GM12878 (cell line): ENCODE data around the gene CWF19L2. TPM values are rescaled to one million over a fixed set of nuclear protein-coding genes. Genes with fewer than 3 reads are reported as not detected.

Experiments
- ATAC-seq: fragments of 200-7000 bp; cut with Tn5 transposase; 3 replicates; pipeline ENCODE4 v1.9.1; 2020; ENCODE audit warnings: mild to moderate bottlenecking, moderate library complexity
- Bru-seq: library from RNA; stranded (reverse); fragments of 400-500 nt; gene quantifications from one replicate; lab custom pipeline; 2021; lab: Mats Ljungman, UMichigan
- BruChase-seq, 2 experiments: library from RNA; stranded (reverse); fragments of 400-500 nt; gene quantifications; one replicate each; lab custom pipeline; 2021; lab: Mats Ljungman, UMichigan
- BruUV-seq: library from RNA; stranded (reverse); fragments of 400-500 nt; replicated peaks from 2 replicates; lab custom pipeline; 2021; lab: Mats Ljungman, UMichigan
- CTCF ChIA-PET: fragments of 300-600 bp; sonication (Branson Sonifier 250); formaldehyde crosslinking; extraction: SDS; loops from one replicate; lab custom pipeline; 2021; ENCODE audit warnings: inconsistent platforms; lab: Yijun Ruan, JAX
- POLR2A ChIA-PET: fragments of 350-600 bp; formaldehyde crosslinking; extraction: SDS; loops from one replicate; lab custom pipeline; 2021; ENCODE audit warnings: inconsistent platforms; lab: Charles Lee
- RAD21 ChIA-PET: fragments of 300-600 bp; sonication (Branson Sonifier 250); formaldehyde crosslinking; loops from one replicate; lab custom pipeline; 2023; ENCODE audit warnings: antibody characterized with exemption; ENCODE audit not compliant: unreplicated experiment; lab: Charles Lee
- SMC1A ChIA-PET: fragments of 300-600 bp; sonication (Branson Sonifier 250); formaldehyde crosslinking; loops from one replicate; lab custom pipeline; 2023; ENCODE audit not compliant: unreplicated experiment, uncharacterized antibody; lab: Charles Lee
- DNase-seq: peaks from one replicate; pipeline ENCODE4 v3.0.0-alpha.2; 2011; ENCODE audit warnings: low read depth, low spot score
- FAIRE-seq: peaks from 3 replicates; lab custom pipeline; 2011; peaks lifted over from hg19 to GRCh38; lab: Jason Lieb, UNC
- H2AFZ ChIP-seq: 2 replicates; pipeline ENCODE4 v1.6.0; 2011; ENCODE audit warnings: low read depth, low read length, control low read depth; ENCODE audit not compliant: control insufficient read depth
- H3K27ac ChIP-seq: 2 replicates; pipeline ENCODE4 v1.5.1; 2011; ENCODE audit warnings: control low read depth; ENCODE audit not compliant: control insufficient read depth, insufficient read depth
- H3K27me3 ChIP-seq, 2 experiments: replicated peaks in 1 of 2; 2 replicates each; pipeline versions ENCODE4 v1.6.0 to v1.6.1; 2011; ENCODE audit warnings: low read length in 1 of 2; ENCODE audit not compliant: control insufficient read depth in 2 of 2, insufficient read depth in 2 of 2
- H3K36me3 ChIP-seq, 2 experiments: 2 replicates each; pipeline ENCODE4 v1.5.1; 2011; ENCODE audit warnings: low read length in 1 of 2; ENCODE audit not compliant: control insufficient read depth in 2 of 2, insufficient read depth in 2 of 2
- H3K4me1 ChIP-seq: 2 replicates; pipeline ENCODE4 v1.6.1; 2011; ENCODE audit warnings: mild to moderate bottlenecking, low read length, moderate library complexity, mixed read lengths; ENCODE audit not compliant: control insufficient read depth, insufficient read depth
- H3K4me2 ChIP-seq: 2 replicates; pipeline ENCODE4 v1.6.0; 2011; ENCODE audit warnings: control low read depth; ENCODE audit not compliant: control insufficient read depth, insufficient read depth
- H3K4me3 ChIP-seq: fragments of 200-600 bp; sonication (generic); 2 replicates; pipeline ENCODE4 v1.5.1; 2016
- H3K79me2 ChIP-seq: 2 replicates; pipeline ENCODE4 v1.6.0; 2011; ENCODE audit warnings: low read length; ENCODE audit not compliant: control insufficient read depth, insufficient read depth
- H3K9ac ChIP-seq: 2 replicates; pipeline ENCODE4 v1.8.0; 2011; ENCODE audit warnings: low read length, control low read depth, mixed read lengths; ENCODE audit not compliant: control insufficient read depth, insufficient read depth
- H3K9me3 ChIP-seq: replicated peaks from 3 replicates; pipeline ENCODE4 v1.5.1; 2011; ENCODE audit warnings: mild to moderate bottlenecking, low read length; ENCODE audit not compliant: control insufficient read depth, insufficient read depth
- H4K20me1 ChIP-seq: 2 replicates; pipeline ENCODE4 v1.6.0; 2011; ENCODE audit not compliant: control insufficient read depth, insufficient read depth
- CTCF ChIP-seq, 3 experiments: IDR thresholded peaks in 2 of 3; conservative IDR thresholded peaks in 1 of 3; 2 replicates each; pipeline ENCODE4 v1.5.1; 2011; ENCODE audit warnings: low read depth in 3 of 3, low read length in 3 of 3, mild to moderate bottlenecking in 3 of 3, control low read depth in 2 of 3, moderate library complexity in 2 of 3, inconsistent platforms in 1 of 3, mixed read lengths in 1 of 3; ENCODE audit not compliant: control insufficient read depth in 2 of 3, insufficient read depth in 1 of 3; ENCODE audit errors: extremely low read depth in 1 of 3
- E4F1 ChIP-seq: fragments of 450-650 bp; IDR thresholded peaks from 2 replicates; pipeline ENCODE4 v1.6.1; 2018; ENCODE audit warnings: borderline replicate concordance, mild to moderate bottlenecking; ENCODE audit not compliant: partially characterized antibody
- HCFC1 ChIP-seq: fragments of 150-350 bp; IDR thresholded peaks from 2 replicates; pipeline ENCODE4 v1.6.1; 2014; ENCODE audit warnings: low read length
- HDGF ChIP-seq: fragments of 450-650 bp; IDR thresholded peaks from 2 replicates; pipeline ENCODE4 v1.6.1; 2016; ENCODE audit warnings: antibody characterized with exemption
- RELB ChIP-seq: fragments of 450-650 bp; IDR thresholded peaks from 2 replicates; pipeline ENCODE4 v1.6.1; 2017; ENCODE audit warnings: low read depth, mild to moderate bottlenecking, moderate library complexity
- YY1 ChIP-seq: IDR thresholded peaks from 2 replicates; pipeline ENCODE4 v1.6.1; 2011; ENCODE audit warnings: low read depth, mild to moderate bottlenecking, low read length
- WGBS: methylation state at CpG from one replicate; pipeline ENCODE4 v1.1.6; 2016; ENCODE audit warnings: low lambda C conversion rate; ENCODE audit not compliant: insufficient replicate concordance, insufficient coverage; ENCODE audit errors: missing lambda C conversion rate; 5-methylcytosine and 5-hydroxymethylcytosine counted together
- in situ Hi-C: fragments of 300-500 bp; cut with MboI; formaldehyde crosslinking; loops from 9 replicates; pipeline ENCODE4 v1.14.3; 2018; ENCODE audit warnings: mixed read lengths
- intact Hi-C: fragments of 100-400 bp; cut with micrococcal nuclease; formaldehyde crosslinking; loops from one replicate; pipeline ENCODE4 v1.14.2; 2022; ENCODE audit not compliant: unreplicated experiment
- long read RNA-seq, 2 experiments: library from polyadenylated mRNA; unstranded; transcript quantifications; one replicate each; pipeline ENCODE4 v2.0.0, GENCODE V29; 2019 to 2020
- polyA minus RNA-seq, 3 experiments: library from RNA; depleted of rRNA, polyadenylated mRNA; stranded (reverse); fragments of >200 nt; gene quantifications; 2 replicates each; pipeline ENCODE4 v1.2.3, GENCODE V29; 2011
- polyA plus RNA-seq, 11 experiments: library from polyadenylated mRNA; depleted of rRNA in 4 of 11; unstranded in 6 of 11; stranded (reverse) in 5 of 11; fragments of >200 nt; fragmentation: Nextera tagmentation in 4 of 11; fragmentation: Illumina TruSeq in 1 of 11; extraction: Ambion mirVana in 4 of 11; extraction: Trizol in 1 of 11; gene quantifications; 1 replicate in 1 of 11; 2 replicates in 10 of 11; pipeline versions ENCODE4 v1.2.1 to v1.2.3, GENCODE V29; 2011 to 2016; ENCODE audit warnings: inconsistent platforms in 2 of 11, missing spikeins in 2 of 11, low read depth in 1 of 11
- total RNA-seq, 4 experiments: library from RNA; depleted of rRNA in 3 of 4; stranded (reverse); fragments of >200 nt in 3 of 4; fragmentation: Illumina TruSeq in 1 of 4; extraction: Trizol in 1 of 4; gene quantifications; 2 replicates each; pipeline versions ENCODE4 v1.2.1 to v1.2.3, GENCODE V29; 2013 to 2021
- TF ChIP-seq, protein P1 (sequence below): IDR thresholded peaks from 2 replicates; pipeline ENCODE4 v1.6.1; 2012; ENCODE audit warnings: mild to moderate bottlenecking, low read depth, low read length

Gene CWF19L2
- 78.6 and 84.0 TPM in 2 replicates for total RNA-seq (2013; cell fraction: nucleolus; rRNA removed)
- total RNA-seq (2014; rRNA removed) (9.5 and 9.9 TPM in 2 replicates), total RNA-seq (2014; rRNA removed; fragmentation: Illumina TruSeq; extraction: Trizol) (18.8 and 19.1 TPM in 2 replicates), total RNA-seq (2021) (7.8 and 7.9 TPM in 2 replicates), polyA plus RNA-seq (2011; rRNA removed) (6.1 and 11.3 TPM in 2 replicates), polyA plus RNA-seq (2014; fragmentation: Illumina TruSeq; extraction: Trizol) (10.9 and 14.0 TPM in 2 replicates), polyA plus RNA-seq (2014; fragmentation: Nextera tagmentation; extraction: Ambion mirVana) (1 to 10 TPM; 4.6 to 5.8 TPM), polyA plus RNA-seq (2014; rRNA removed) (4.1 and 4.5 TPM in 2 replicates), polyA plus RNA-seq (2016; fragmentation: Nextera tagmentation; extraction: Ambion mirVana) (1 to 10 TPM; 6.8 to 7.7 TPM), polyA minus RNA-seq (2011; rRNA and poly(A)+ RNA removed) (9.7 and 11.5 TPM in 2 replicates), Bru-seq, nascent RNA (percentile 77 among the genes with signal in this experiment), BruChase-seq, experiment 1, labeled RNA remaining after a 6-hour chase (percentile 66 among the genes with signal in this experiment), BruChase-seq, experiment 2, labeled RNA remaining after a 2-hour chase (percentile 72 among the genes with signal in this experiment)
- 4.9 TPM for polyA plus RNA-seq (2011; ENCODE audit: low read depth)
- 1.5 and 1.7 TPM in 2 replicates for polyA plus RNA-seq (2011; cell fraction: cytosol; rRNA removed)
- polyA plus RNA-seq (2011; cell fraction: nucleus; rRNA removed): 4.8 and 7.3 TPM in 2 replicates
- 7.0 and 8.2 TPM in 2 replicates for polyA plus RNA-seq (2012)
- 2.0 and 4.3 TPM in 2 replicates for polyA minus RNA-seq (2011; cell fraction: cytosol; rRNA and poly(A)+ RNA removed)
- 12.0 and 19.2 TPM in 2 replicates for polyA minus RNA-seq (2011; cell fraction: nucleus; rRNA and poly(A)+ RNA removed)
- long read RNA-seq, experiment 1, partial matches to known transcripts: 5 of 8 reads
- long read RNA-seq, experiment 1, other reads (novel, unspliced or antisense): 0 of 8 reads
- long read RNA-seq, experiment 2, partial matches to known transcripts: 13 of 16 reads
- long read RNA-seq, experiment 2, other reads (novel, unspliced or antisense): 3 of 16 reads

DNA sequence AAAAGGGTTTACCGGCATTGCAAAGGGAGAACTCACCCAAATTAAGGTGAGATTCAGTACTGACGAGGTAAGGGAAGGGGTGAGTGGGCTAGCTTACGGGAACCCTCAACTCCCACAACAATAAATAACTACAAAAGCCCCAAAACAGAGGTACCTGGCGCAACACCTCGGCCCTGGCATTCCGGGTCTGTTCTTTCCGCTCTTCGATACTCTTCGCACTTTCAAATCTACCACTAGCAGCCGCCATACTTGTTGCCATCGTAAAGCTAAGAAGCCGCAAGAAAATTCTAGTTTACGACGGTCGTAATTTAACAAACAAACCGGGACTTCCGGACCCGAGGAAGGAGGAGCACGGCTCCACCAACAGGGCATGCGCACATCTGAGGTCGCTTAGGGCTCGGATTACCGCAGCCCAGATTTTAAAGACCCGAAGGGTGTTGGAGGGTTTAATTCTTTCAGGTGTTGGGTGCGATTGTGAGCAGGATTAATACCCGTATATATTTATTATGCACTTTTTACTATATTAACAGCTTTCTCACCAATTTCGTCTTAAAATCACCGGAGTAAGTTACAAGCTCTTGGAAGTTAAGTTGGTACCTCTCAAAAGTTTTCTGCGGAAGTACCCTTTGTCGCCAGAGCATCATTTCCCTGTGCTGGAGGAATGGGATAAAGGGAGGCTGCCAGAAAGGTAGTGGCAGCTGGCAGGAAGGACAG lies at the start of gene CWF19L2:
Gene CWF19L2 (minus strand): TSS at position 268 of the 714 bp plus-strand sequence. CDS start 9 bp downstream, at position 259.
- RAD21 ChIA-PET: interaction anchor here (0.7 to 1.1 kb wide), 3 partner anchors 10 to 203 kb away, joined by 3 read pairs; no protein-coding TSS in a partner anchor
- Histone ChIP-seq H3K4me1 (no peaks in the 10 kb centered on the region), H3K9me3 (no peaks in the 10 kb centered on the region), H3K4me3 (peak within 1 kb of the TSS; percentile 81), H2AFZ (peak within 1 kb of the TSS; percentile 94), H3K4me2 (peak within 1 kb of the TSS; percentile 55), H3K9ac (peak within 1 kb of the TSS; percentile 79), H3K79me2 (peaks cover 18% of the 10 kb centered on the region), H3K36me3 (peaks cover 4 to 5% of the 10 kb centered on the region in 2 experiments; a peak in 3 of 4 replicates), H4K20me1 (no peaks in the 10 kb centered on the region), H3K27ac (peak within 1 kb of the TSS; percentile 64), H3K27me3 (no peaks in the 10 kb centered on the region)
- intact Hi-C loops (no loop called here), in situ Hi-C loops (no loop called here)
- POLR2A ChIA-PET: interaction anchor here (0.6 to 2.5 kb wide), 2 partner anchors 10 to 291 kb away, joined by 3 to 20 read pairs; no protein-coding TSS in a partner anchor
- ATAC-seq (peak; percentile 98), FAIRE-seq (peak; percentile 90), DNase-seq (peak; percentile 93)
- SMC1A ChIA-PET: interaction anchor here (0.7 to 2.2 kb wide), 8 partner anchors 10 to 407 kb away, joined by 3 to 13 read pairs (median 3); no protein-coding TSS in a partner anchor
- BruUV-seq: TSS peak; percentile 97
- WGBS: 3% methylated on average over 30 of the region's 30 CpGs
- CTCF ChIA-PET: interaction anchor here (0.7 to 1.7 kb wide), 4 partner anchors 12 to 106 kb away, joined by 3 to 7 read pairs (median 4); no protein-coding TSS in a partner anchor
- TF ChIP-seq CTCF (IDR thresholded peaks at IDR 0.05 in 2 of 3, conservative IDR thresholded peaks at IDR 0.05 in 1 of 3; ENCODE audit: control insufficient read depth in 2 of 3, extremely low read depth in 1 of 3, insufficient read depth in 1 of 3, low read depth in 3 of 3, low read length in 3 of 3) (no peak), HDGF (no peak), E4F1 (peak; percentile 99), YY1 (peak; percentile 97), HCFC1 (0 out of 2 replicates have a peak, but pooled peaks have one; percentile 37), RELB (peak; percentile 86)
- TF ChIP-seq, protein P1, sequence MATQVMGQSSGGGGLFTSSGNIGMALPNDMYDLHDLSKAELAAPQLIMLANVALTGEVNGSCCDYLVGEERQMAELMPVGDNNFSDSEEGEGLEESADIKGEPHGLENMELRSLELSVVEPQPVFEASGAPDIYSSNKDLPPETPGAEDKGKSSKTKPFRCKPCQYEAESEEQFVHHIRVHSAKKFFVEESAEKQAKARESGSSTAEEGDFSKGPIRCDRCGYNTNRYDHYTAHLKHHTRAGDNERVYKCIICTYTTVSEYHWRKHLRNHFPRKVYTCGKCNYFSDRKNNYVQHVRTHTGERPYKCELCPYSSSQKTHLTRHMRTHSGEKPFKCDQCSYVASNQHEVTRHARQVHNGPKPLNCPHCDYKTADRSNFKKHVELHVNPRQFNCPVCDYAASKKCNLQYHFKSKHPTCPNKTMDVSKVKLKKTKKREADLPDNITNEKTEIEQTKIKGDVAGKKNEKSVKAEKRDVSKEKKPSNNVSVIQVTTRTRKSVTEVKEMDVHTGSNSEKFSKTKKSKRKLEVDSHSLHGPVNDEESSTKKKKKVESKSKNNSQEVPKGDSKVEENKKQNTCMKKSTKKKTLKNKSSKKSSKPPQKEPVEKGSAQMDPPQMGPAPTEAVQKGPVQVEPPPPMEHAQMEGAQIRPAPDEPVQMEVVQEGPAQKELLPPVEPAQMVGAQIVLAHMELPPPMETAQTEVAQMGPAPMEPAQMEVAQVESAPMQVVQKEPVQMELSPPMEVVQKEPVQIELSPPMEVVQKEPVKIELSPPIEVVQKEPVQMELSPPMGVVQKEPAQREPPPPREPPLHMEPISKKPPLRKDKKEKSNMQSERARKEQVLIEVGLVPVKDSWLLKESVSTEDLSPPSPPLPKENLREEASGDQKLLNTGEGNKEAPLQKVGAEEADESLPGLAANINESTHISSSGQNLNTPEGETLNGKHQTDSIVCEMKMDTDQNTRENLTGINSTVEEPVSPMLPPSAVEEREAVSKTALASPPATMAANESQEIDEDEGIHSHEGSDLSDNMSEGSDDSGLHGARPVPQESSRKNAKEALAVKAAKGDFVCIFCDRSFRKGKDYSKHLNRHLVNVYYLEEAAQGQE: no peak
